NCI-H2196 (cell line): ENCODE measurements around the gene CELSR1.
"Not testable (repeated sequence)": the region's sequence is repeated elsewhere in the genome, so short reads cannot be mapped to it uniquely, and the experiment has no call there.

ENCODE experiments used
- DNase-seq: peaks from one replicate; lab custom pipeline; 2025; ENCODE audit not compliant: unreplicated experiment; lab: John Stamatoyannopoulos, UW

Gene CELSR1

GRCh38 chr22:46336119-46337078 lies 201.0 kb downstream of the CELSR1 start:
- no peak for DNase-seq

- DNase-seq: peak; percentile 87
These were observed 202.0 kb downstream of the CELSR1 start, which contains the start of gene TRMU for GRCh38 chr22:46335201-46336118. TRMU (plus strand) TSS chr22:46335714; CDS start chr22:46335765, 51 bp downstream.

- no peak for DNase-seq
These were observed 205.9 kb downstream of the CELSR1 start for GRCh38 chr22:46331496-46331895.

GRCh38 chr22:46330426-46330825 lies 207.0 kb downstream of the CELSR1 start:
- DNase-seq: no peak

- DNase-seq: no peak
These were observed 207.8 kb downstream of the CELSR1 start for GRCh38 chr22:46329616-46330015.

GRCh38 chr22:46328797-46329196 lies 208.6 kb downstream of the CELSR1 start:
- no peak for DNase-seq

- no peak for DNase-seq
These were observed 209.5 kb downstream of the CELSR1 start for GRCh38 chr22:46327691-46328465.

- DNase-seq: no peak
These were observed 211.2 kb downstream of the CELSR1 start for GRCh38 chr22:46326066-46326680.

- no peak for DNase-seq
These were observed 214.3 kb downstream of the CELSR1 start for GRCh38 chr22:46323162-46323561.

- DNase-seq: no peak
These were observed 214.7 kb downstream of the CELSR1 start for GRCh38 chr22:46322711-46323110.

- no peak for DNase-seq
These were observed 216.6 kb downstream of the CELSR1 start for GRCh38 chr22:46320716-46321386.

- DNase-seq: no peak
These were observed 217.2 kb downstream of the CELSR1 start for GRCh38 chr22:46320166-46320710.

- DNase-seq: no peak
These were observed 218.1 kb downstream of the CELSR1 start for GRCh38 chr22:46319319-46319718.

GRCh38 chr22:46318576-46318975 lies 218.8 kb downstream of the CELSR1 start:
- DNase-seq: no peak

GRCh38 chr22:46317646-46318045 lies 219.8 kb downstream of the CELSR1 start:
- no peak for DNase-seq

GRCh38 chr22:46315976-46316375 lies 221.4 kb downstream of the CELSR1 start:
- DNase-seq: no peak

GRCh38 chr22:46312848-46313247 lies 224.6 kb downstream of the CELSR1 start:
- DNase-seq: not testable (repeated sequence)

GRCh38 chr22:46312056-46312455 lies 225.4 kb downstream of the CELSR1 start:
- no peak for DNase-seq
